Body of pancreas (tissue), 4 donors: ENCODE results near the gene CCL23.

Experiments
- CTCF ChIP-seq, 7 experiments: fragments of 450-650 bp in 4 of 7; fragments of 200-600 bp in 3 of 7; sonication (generic) in 3 of 7; IDR thresholded peaks; one replicate each; pipeline ENCODE4 v1.5.1; 2016 to 2019; ENCODE audit warnings: antibody characterized with exemption in 7 of 7
- POLR2A ChIP-seq, 3 donors: fragments of 450-650 bp; IDR thresholded peaks; one replicate each; pipeline ENCODE4 v1.6.1; 2016; ENCODE audit warnings: antibody characterized with exemption in 3 of 3, mild to moderate bottlenecking in 2 of 3

DNA sequence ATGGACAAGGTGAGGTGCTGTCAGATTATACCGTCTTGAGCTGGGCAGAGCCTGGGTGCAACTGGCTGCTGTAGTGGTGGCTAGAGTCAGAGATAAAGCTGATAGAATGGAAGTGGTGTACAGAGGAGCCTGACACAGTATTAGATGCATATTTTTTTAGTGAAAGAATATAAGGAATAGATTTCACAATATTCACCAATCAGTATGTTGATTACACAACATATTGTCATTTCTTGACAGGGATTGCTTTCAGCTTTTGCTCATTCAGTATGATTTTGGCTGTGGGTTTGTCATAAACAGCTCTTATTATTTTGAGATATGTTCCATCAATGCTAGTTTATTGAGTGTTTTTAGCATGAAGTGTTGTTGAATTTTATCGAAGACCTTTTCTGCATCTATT is 1.7 kb upstream of the CCL23 start:
- TF ChIP-seq POLR2A (IDR thresholded peaks at IDR 0.05) (no peak), CTCF (IDR thresholded peaks at IDR 0.05) (no peak)
